Body of pancreas (tissue), 4 donors: ENCODE data around the gene PGP. TPM values are rescaled to one million over a fixed set of nuclear protein-coding genes. Genes with fewer than 3 reads are reported as not detected.

ENCODE experiments used
- ATAC-seq: fragments of 150-250 bp; one replicate; pipeline ENCODE4 v1.9.1; 2016
- DNase-seq, 4 donors: peaks; one replicate each; pipeline ENCODE4 v3.0.0-alpha.2; 2019
- H3K27ac ChIP-seq, 4 donors: fragments of 200-600 bp; sonication (generic); 1 replicate in 3 of 4; 2 replicates in 1 of 4; pipeline versions ENCODE4 v1.5.1 to v1.6.1; 2016 to 2019; ENCODE audit warnings: mild to moderate bottlenecking in 1 of 4, mixed read lengths in 1 of 4, moderate library complexity in 1 of 4
- H3K27me3 ChIP-seq, 2 donors: fragments of 200-600 bp; sonication (generic); one replicate each; pipeline ENCODE4 v1.6.0; 2016; ENCODE audit warnings: mild to moderate bottlenecking in 1 of 2
- H3K36me3 ChIP-seq, 2 donors: fragments of 200-600 bp; sonication (generic); replicated peaks in 1 of 2; 2 replicates each; pipeline ENCODE4 v1.5.1; 2016; ENCODE audit warnings: low read depth in 2 of 2; ENCODE audit not compliant: insufficient read depth in 1 of 2
- H3K4me1 ChIP-seq: fragments of 200-600 bp; sonication (generic); one replicate; pipeline ENCODE4 v1.6.0; 2016
- H3K4me3 ChIP-seq, 2 donors: fragments of 200-600 bp; sonication (generic); 1 replicate in 1 of 2; 2 replicates in 1 of 2; pipeline ENCODE4 v1.5.1; 2016 to 2019
- H3K9me3 ChIP-seq, 3 donors: fragments of 200-600 bp; sonication (generic); 1 replicate in 2 of 3; 2 replicates in 1 of 3; pipeline ENCODE4 v1.5.1; 2016
- POLR2A ChIP-seq, 3 donors: fragments of 450-650 bp; IDR thresholded peaks; one replicate each; pipeline ENCODE4 v1.6.1; 2016; ENCODE audit warnings: antibody characterized with exemption in 3 of 3, mild to moderate bottlenecking in 2 of 3
- WGBS, 2 donors: methylation state at CpG; one replicate each; pipeline ENCODE4 v1.1.5; 2017; 5-methylcytosine and 5-hydroxymethylcytosine counted together
- intact Hi-C: fragments of 100-400 bp; cut with DNase I; formaldehyde crosslinking; loops from one replicate; pipeline ENCODE4 v1.15.1; 2023
- total RNA-seq, 2 donors: library from RNA; depleted of rRNA; stranded (reverse); fragments of >200 nt; gene quantifications; one replicate each; pipeline ENCODE4 v1.1.0, GENCODE V29; 2016
- TF ChIP-seq, protein P1 (sequence below), 7 experiments: fragments of 450-650 bp in 4 of 7; fragments of 200-600 bp in 3 of 7; sonication (generic) in 3 of 7; IDR thresholded peaks; one replicate each; pipeline ENCODE4 v1.5.1; 2016 to 2019; ENCODE audit warnings: antibody characterized with exemption in 7 of 7

Gene PGP
- total RNA-seq, 2 donors from 2014 or later, result 7.8 to 15.8 TPM

DNA sequence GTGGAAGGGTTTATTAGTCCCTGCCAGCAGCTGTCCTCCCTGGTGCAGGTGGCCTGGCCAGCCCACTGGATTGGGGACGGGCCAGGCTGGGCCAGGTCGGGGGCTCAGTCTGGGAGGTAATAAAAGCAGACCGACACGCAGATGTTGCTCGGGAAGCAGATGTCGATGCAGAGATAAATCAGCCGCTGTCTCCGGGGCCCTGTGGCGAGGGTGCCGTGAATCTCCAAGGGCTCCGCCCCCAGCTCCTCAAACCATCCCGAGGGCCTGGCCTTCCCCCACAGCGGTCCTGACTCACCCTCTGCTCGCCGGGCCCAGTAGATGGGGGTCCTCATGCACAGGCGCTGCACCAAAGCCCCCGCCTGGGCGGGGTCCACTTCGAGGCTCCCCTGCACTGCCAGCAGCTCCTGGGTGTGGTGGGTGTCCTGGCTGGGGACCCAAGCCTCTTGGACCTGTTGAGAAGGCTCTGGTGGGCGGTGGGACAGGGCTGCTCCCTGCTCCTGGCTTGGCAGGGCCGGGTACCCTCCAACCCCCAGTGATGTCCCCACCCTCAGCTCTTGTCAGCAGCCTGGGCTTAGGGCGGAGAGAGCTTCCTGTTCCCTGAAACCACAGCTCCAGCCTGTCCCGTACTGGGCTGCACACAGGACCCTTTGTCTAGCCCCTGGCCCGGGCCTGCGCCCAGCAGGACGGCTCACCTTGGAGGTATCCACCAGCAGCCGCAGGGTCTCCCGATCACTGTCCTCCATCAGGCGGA, 5.2 kb downstream of the PGP start:
- H3K27ac ChIP-seq, result no peak overlapping the region
- no peak for DNase-seq
- TF ChIP-seq POLR2A (IDR thresholded peaks at IDR 0.05), result no peak
- TF ChIP-seq, protein P1, sequence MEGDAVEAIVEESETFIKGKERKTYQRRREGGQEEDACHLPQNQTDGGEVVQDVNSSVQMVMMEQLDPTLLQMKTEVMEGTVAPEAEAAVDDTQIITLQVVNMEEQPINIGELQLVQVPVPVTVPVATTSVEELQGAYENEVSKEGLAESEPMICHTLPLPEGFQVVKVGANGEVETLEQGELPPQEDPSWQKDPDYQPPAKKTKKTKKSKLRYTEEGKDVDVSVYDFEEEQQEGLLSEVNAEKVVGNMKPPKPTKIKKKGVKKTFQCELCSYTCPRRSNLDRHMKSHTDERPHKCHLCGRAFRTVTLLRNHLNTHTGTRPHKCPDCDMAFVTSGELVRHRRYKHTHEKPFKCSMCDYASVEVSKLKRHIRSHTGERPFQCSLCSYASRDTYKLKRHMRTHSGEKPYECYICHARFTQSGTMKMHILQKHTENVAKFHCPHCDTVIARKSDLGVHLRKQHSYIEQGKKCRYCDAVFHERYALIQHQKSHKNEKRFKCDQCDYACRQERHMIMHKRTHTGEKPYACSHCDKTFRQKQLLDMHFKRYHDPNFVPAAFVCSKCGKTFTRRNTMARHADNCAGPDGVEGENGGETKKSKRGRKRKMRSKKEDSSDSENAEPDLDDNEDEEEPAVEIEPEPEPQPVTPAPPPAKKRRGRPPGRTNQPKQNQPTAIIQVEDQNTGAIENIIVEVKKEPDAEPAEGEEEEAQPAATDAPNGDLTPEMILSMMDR (IDR thresholded peaks at IDR 0.05), result no peak
- H3K4me3 ChIP-seq, result no peak overlapping the region
- H3K36me3 ChIP-seq, result peaks cover 0 to 18% of the 10 kb centered on the region in 2 donors
- intact Hi-C loops, result no loop called here
- WGBS, 2 donors, result 85% methylated on average over 20 of the region's 29 CpGs; no CpG with 5 or more reads in 1 of the 2 donors
- H3K27me3 ChIP-seq, result no peaks in the 10 kb centered on the region
- H3K9me3 ChIP-seq, result no peaks in the 10 kb centered on the region
- peaks cover 43% of the 10 kb centered on the region for H3K4me1 ChIP-seq
- no peak for ATAC-seq

DNA sequence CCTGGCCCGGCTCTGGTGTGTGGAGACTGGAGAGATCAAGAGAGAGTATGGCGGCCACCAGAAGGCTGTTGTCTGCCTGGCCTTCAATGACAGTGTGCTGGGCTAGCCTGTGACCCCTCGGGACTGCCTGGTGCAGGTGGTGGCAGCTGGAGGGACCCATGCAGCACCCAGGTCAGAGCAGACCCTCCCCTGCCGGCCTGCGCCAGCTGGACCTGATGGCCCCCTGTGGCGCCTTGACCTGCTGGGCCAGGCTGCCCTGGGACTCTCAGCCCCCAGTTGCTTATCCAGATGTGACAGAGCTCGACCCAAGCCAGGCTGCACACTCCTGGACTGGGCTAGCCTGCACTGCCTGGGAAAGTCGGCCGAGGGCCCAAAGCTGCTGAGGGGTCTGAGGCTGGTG, 5.9 kb downstream of the PGP start:
- Histone ChIP-seq H3K27me3 (no peaks in the 10 kb centered on the region), H3K36me3 (peaks cover 0 to 18% of the 10 kb centered on the region in 2 donors), H3K27ac (no peak overlapping the region), H3K4me1 (peaks cover 40% of the 10 kb centered on the region), H3K9me3 (no peaks in the 10 kb centered on the region), H3K4me3 (no peak overlapping the region)
- TF ChIP-seq, protein P1 (IDR thresholded peaks at IDR 0.05), result no peak
- TF ChIP-seq POLR2A (IDR thresholded peaks at IDR 0.05), result no peak
- 87% methylated on average over 8 of the region's 9 CpGs; no CpG with 5 or more reads in 1 of the 2 donors for WGBS, 2 donors
- DNase-seq, result no peak
- intact Hi-C loops, result no loop called here
- no peak for ATAC-seq

DNA sequence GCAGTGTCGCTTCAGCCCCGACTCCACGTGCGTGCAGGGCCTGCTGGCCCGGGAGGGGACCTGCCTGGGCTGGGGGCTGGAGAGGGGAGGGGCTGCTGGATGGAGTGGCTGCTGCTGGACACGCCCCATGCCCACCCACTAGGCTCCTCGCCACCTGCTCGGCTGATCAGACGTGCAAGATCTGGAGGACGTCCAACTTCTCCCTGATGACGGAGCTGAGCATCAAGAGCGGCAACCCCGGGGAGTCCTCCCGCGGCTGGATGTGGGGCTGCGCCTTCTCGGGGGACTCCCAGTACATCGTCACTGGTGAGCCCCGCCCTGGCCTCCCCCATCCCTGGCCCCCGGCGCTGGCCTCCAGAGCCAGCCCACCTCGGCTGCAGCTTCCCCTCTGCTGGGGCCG, 6.3 kb downstream of the PGP start:
- H3K27ac ChIP-seq, result no peak overlapping the region
- DNase-seq (no peak), ATAC-seq (no peak)
- TF ChIP-seq, protein P1 (IDR thresholded peaks at IDR 0.05), result no peak
- TF ChIP-seq POLR2A (IDR thresholded peaks at IDR 0.05), result no peak
- H3K4me3 ChIP-seq, result no peak overlapping the region
- H3K9me3 ChIP-seq, result no peaks in the 10 kb centered on the region
- no peaks in the 10 kb centered on the region for H3K27me3 ChIP-seq
- peaks cover 0 to 18% of the 10 kb centered on the region in 2 donors for H3K36me3 ChIP-seq
- peaks cover 35% of the 10 kb centered on the region for H3K4me1 ChIP-seq
- WGBS, 2 donors, result 83 to 96% methylated on average over 9 to 23 of the region's 23 CpGs
- intact Hi-C loops, result no loop called here

DNA sequence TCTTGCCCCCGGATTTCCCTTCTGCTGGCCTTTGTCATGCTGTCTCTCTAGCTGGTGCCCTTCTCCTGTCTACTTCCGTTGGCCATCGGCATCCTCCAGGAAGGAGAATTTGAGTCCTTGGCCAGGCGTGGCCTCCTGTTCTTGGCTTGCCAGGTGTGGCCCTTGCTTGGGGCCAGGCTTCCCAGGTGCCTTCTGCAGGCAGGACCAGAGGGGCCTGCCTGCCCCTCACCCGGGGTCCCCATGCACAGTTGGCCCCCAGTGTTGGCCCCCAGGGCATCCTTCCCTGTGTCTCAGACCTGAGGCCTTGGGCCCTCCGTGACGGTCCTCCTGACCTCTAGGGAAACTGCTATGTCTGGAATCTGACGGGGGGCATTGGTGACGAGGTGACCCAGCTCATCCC, 6.8 kb downstream of the PGP start:
- WGBS, 2 donors, result 81 to 83% methylated on average over 5 to 9 of the region's 9 CpGs
- TF ChIP-seq, protein P1 (IDR thresholded peaks at IDR 0.05), result no peak
- TF ChIP-seq POLR2A (IDR thresholded peaks at IDR 0.05), result no peak
- Histone ChIP-seq H3K27ac (no peak overlapping the region), H3K4me3 (no peak overlapping the region), H3K4me1 (peaks cover 31% of the 10 kb centered on the region), H3K9me3 (no peaks in the 10 kb centered on the region), H3K27me3 (no peaks in the 10 kb centered on the region), H3K36me3 (peaks cover 0 to 18% of the 10 kb centered on the region in 2 donors)
- DNase-seq (no peak), ATAC-seq (no peak)
- intact Hi-C loops, result no loop called here
